Activated B cell treated with CpG ODN at 0.5 μM for 24 hours (primary cell): ENCODE results near the gene FOXI1. TPM values are rescaled to one million over a fixed set of nuclear protein-coding genes. Genes with fewer than 3 reads are reported as not detected.

Source experiments
- ATAC-seq: fragments of 200-7000 bp; cut with Tn5 transposase; one replicate; pipeline ENCODE4 v1.10.0; 2021; ENCODE audit warnings: low read depth, mild to moderate bottlenecking, moderate library complexity
- CTCF ChIA-PET: fragments of 350-600 bp; sonication (Branson Sonifier 250); formaldehyde crosslinking; loops from one replicate; lab custom pipeline; 2021; ENCODE audit warnings: antibody characterized with exemption; lab: Charles Lee
- POLR2A ChIA-PET: fragments of 350-600 bp; sonication (Branson Sonifier 250); formaldehyde crosslinking; loops from one replicate; lab custom pipeline; 2021; ENCODE audit warnings: antibody characterized with exemption; lab: Charles Lee
- DNase-seq: peaks from one replicate; pipeline ENCODE4 v3.0.0; 2022
- H3K27ac Mint-ChIP-seq: one replicate; pipeline ENCODE4 v1.8.0; 2020; ENCODE audit warnings: mixed read lengths
- H3K27me3 Mint-ChIP-seq: one replicate; pipeline ENCODE4 v1.8.0; 2021; ENCODE audit warnings: mixed read lengths
- H3K36me3 Mint-ChIP-seq: one replicate; pipeline ENCODE4 v1.8.0; 2021; ENCODE audit warnings: low read depth, mixed read lengths
- H3K4me1 Mint-ChIP-seq: one replicate; pipeline ENCODE4 v1.8.0; 2021; ENCODE audit warnings: mixed read lengths
- H3K4me3 Mint-ChIP-seq: one replicate; pipeline ENCODE4 v1.8.0; 2020; ENCODE audit warnings: mild to moderate bottlenecking, mixed read lengths
- H3K9me3 Mint-ChIP-seq: one replicate; pipeline ENCODE4 v1.8.0; 2020; ENCODE audit warnings: mixed read lengths
- CTCF ChIP-seq: fragments of 200-600 bp; IDR thresholded peaks from one replicate; pipeline ENCODE4 v1.8.0; 2022; ENCODE audit warnings: antibody characterized with exemption, mild to moderate bottlenecking
- intact Hi-C: fragments of 100-400 bp; cut with micrococcal nuclease; formaldehyde crosslinking; loops from one replicate; pipeline ENCODE4 v1.15.1; 2024
- total RNA-seq: library from RNA; stranded (reverse); gene quantifications from 2 replicates; pipeline ENCODE4 v1.2.3, GENCODE V29; 2022

The FOXI1 gene
- total RNA-seq, 1 donor from 2014 or later: not detected

GRCh38 chr5:170148430-170149205, 42.9 kb downstream of the FOXI1 start:
- Mint-ChIP-seq H3K27ac (no peak overlapping the region), H3K9me3 (no peaks in the 10 kb centered on the region), H3K36me3 (no peaks in the 10 kb centered on the region), H3K4me3 (no peak overlapping the region), H3K4me1 (no peaks in the 10 kb centered on the region), H3K27me3 (peaks cover 3% of the 10 kb centered on the region)
- no peak for TF ChIP-seq CTCF
- POLR2A ChIA-PET: no interaction called here
- ATAC-seq (no peak), DNase-seq (no peak)
- intact Hi-C loops: no loop called here
- CTCF ChIA-PET: no interaction called here

GRCh38 chr5:170149206-170149515, 43.5 kb downstream of the FOXI1 start:
- no peak overlapping the region for H3K4me3 Mint-ChIP-seq
- no peaks in the 10 kb centered on the region for H3K36me3 Mint-ChIP-seq
- H3K4me1 Mint-ChIP-seq: no peaks in the 10 kb centered on the region
- peaks cover 3% of the 10 kb centered on the region for H3K27me3 Mint-ChIP-seq
- DNase-seq (no peak), ATAC-seq (no peak)
- no peak overlapping the region for H3K27ac Mint-ChIP-seq
- H3K9me3 Mint-ChIP-seq: no peaks in the 10 kb centered on the region
- CTCF ChIA-PET: no interaction called here
- TF ChIP-seq CTCF: no peak
- intact Hi-C loops: no loop called here
- POLR2A ChIA-PET: no interaction called here

GRCh38 chr5:170150713-170151096, 45.0 kb downstream of the FOXI1 start:
- DNase-seq: no peak
- no peak for ATAC-seq
- Mint-ChIP-seq H3K4me1 (peaks cover 8% of the 10 kb centered on the region), H3K27me3 (peaks cover 3% of the 10 kb centered on the region), H3K4me3 (no peak overlapping the region), H3K36me3 (no peaks in the 10 kb centered on the region), H3K27ac (no peak overlapping the region), H3K9me3 (no peaks in the 10 kb centered on the region)
- ChIA-PET CTCF (no interaction called here), POLR2A (no interaction called here)
- intact Hi-C loops: no loop called here
- TF ChIP-seq CTCF: no peak

- DNase-seq: no peak
- TF ChIP-seq CTCF: no peak
- intact Hi-C loops: no loop called here
- ChIA-PET CTCF (no interaction called here), POLR2A (no interaction called here)
- Mint-ChIP-seq H3K4me3 (no peak overlapping the region), H3K4me1 (peaks cover 8% of the 10 kb centered on the region), H3K9me3 (no peaks in the 10 kb centered on the region), H3K27me3 (peaks cover 3% of the 10 kb centered on the region), H3K27ac (no peak overlapping the region), H3K36me3 (no peaks in the 10 kb centered on the region)
- ATAC-seq: no peak
Measured at GRCh38 chr5:170151097-170151831, 45.6 kb downstream of the FOXI1 start.

GRCh38 chr5:170152767-170153166, 47.1 kb downstream of the FOXI1 start:
- no peak overlapping the region for H3K4me3 Mint-ChIP-seq
- no peak for ATAC-seq
- no peaks in the 10 kb centered on the region for H3K27me3 Mint-ChIP-seq
- no peaks in the 10 kb centered on the region for H3K36me3 Mint-ChIP-seq
- intact Hi-C loops: no loop called here
- no peak for DNase-seq
- TF ChIP-seq CTCF: no peak
- peaks cover 8% of the 10 kb centered on the region for H3K4me1 Mint-ChIP-seq
- no peaks in the 10 kb centered on the region for H3K9me3 Mint-ChIP-seq
- POLR2A ChIA-PET: no interaction called here
- no peak overlapping the region for H3K27ac Mint-ChIP-seq
- CTCF ChIA-PET: no interaction called here
